ENCODE measurements around the gene CADPS2. TPM values are rescaled to one million over a fixed set of nuclear protein-coding genes. Genes with fewer than 3 reads are reported as not detected.

The CADPS2 gene
- total RNA-seq, 1 experiment from 2014 or later, result 16.6 TPM

GRCh38 chr7:122312789-122313188 lies 573.5 kb downstream of the CADPS2 start:
- H3K4me1 ChIP-seq (replicated peaks), result no peaks in the 10 kb centered on the region
- DNase-seq (ENCODE audit: low read depth in 1 of 2, low spot score in 2 of 2), result no peak
- H3K9me3 ChIP-seq (replicated peaks), result no peaks in the 10 kb centered on the region
- H3K4me3 ChIP-seq, result no peak overlapping the region
- H3K27ac ChIP-seq, result no peak overlapping the region
- H3K36me3 ChIP-seq, result no peaks in the 10 kb centered on the region
- peaks cover 54% of the 10 kb centered on the region for H3K27me3 ChIP-seq (replicated peaks)

- H3K9me3 ChIP-seq (replicated peaks), result no peaks in the 10 kb centered on the region
- H3K27me3 ChIP-seq (replicated peaks), result peaks cover 63% of the 10 kb centered on the region
- no peak overlapping the region for H3K4me3 ChIP-seq
- no peak overlapping the region for H3K27ac ChIP-seq
- DNase-seq (ENCODE audit: low read depth in 1 of 2, low spot score in 2 of 2), result no peak
- no peaks in the 10 kb centered on the region for H3K36me3 ChIP-seq
- H3K4me1 ChIP-seq (replicated peaks), result no peaks in the 10 kb centered on the region
Measured at GRCh38 chr7:122311734-122312450, 574.4 kb downstream of the CADPS2 start.

DNA sequence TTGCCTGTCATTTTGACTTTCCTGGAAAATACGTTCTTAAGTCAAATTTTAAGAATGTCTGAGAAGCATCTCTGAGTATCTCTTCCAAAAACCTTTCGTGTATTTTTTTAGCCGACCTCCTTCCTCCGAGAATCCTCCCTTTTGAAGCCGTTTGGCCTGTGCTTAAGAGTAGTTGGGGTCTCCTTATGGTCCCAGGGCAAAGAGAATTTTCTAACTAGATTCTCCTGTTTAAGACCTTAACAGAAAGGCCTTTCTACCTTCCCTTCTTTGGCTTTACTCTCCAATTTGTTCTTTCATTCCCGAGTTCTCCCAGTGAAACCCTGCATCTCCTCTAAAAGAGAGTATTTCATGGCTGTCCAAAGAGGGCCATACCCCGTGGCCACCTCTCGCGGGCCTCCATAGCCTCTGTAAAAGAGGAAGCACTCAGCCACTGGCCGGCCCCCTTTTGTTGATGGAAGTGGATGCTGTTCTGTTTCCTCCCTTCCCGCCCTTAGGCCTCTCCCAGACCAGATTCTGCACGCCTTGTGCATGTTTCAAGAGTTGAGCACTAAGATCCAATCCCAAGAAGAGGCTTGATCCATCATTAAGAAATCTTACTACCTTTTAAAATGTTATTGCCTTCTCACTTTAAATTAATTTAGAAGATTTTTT lies 575.1 kb downstream of the CADPS2 start:
- Histone ChIP-seq H3K27ac (no peak overlapping the region), H3K4me3 (no peak overlapping the region), H3K4me1 (replicated peaks) (no peaks in the 10 kb centered on the region), H3K27me3 (replicated peaks) (peaks cover 65% of the 10 kb centered on the region), H3K36me3 (no peaks in the 10 kb centered on the region), H3K9me3 (replicated peaks) (no peaks in the 10 kb centered on the region)
- DNase-seq (ENCODE audit: low read depth in 1 of 2, low spot score in 2 of 2), result no peak

DNA sequence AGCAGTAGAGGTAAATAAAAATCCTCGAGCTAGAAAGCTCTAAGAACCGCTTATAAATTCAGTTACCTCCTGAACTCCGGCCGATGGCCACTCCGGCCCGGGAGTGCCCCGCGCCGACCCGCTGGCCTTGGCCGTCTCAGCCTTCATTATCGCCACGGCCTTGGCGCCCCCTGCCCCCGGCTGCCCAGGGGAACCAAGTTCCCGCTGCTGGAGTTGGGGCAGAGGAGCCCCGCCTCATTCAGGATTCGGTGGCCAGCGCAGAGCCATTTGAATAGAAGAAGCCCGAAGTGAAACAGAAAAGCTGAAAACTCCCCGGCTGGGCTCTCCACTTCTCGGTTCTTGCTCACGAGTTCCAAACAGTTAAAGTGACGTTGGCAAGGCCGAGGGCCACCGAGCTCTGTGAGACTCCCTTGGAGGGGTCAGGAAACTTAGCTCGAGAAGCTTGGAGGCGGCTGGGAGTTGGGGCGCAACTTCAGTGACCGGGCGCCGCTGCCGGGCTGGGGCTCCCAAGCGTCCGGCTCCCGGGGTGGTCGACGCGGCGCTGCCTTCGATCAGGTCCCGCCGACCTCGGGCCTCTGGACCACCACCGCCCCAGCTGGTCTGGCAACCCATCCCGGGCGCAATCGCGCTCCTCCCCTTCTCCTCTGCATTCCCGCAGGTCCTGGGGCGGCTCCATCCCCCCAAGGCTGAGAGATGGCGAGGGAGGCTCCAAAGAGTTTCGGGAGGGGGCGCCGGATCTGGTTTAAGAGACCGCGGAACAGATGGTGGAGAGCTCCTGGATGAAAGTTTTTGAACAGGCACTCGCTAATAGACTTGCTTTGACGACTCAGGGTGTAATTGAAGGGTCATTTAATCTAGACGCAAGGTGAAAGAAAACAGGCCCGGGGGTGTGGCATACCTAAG lies 575.9 kb downstream of the CADPS2 start:
- H3K27me3 ChIP-seq (replicated peaks), result peaks cover 73% of the 10 kb centered on the region
- H3K4me1 ChIP-seq (replicated peaks), result no peaks in the 10 kb centered on the region
- no peak overlapping the region for H3K27ac ChIP-seq
- no peak for DNase-seq (ENCODE audit: low read depth in 1 of 2, low spot score in 2 of 2)
- H3K4me3 ChIP-seq, result peak overlapping the region; percentile 28
- no peaks in the 10 kb centered on the region for H3K9me3 ChIP-seq (replicated peaks)
- no peaks in the 10 kb centered on the region for H3K36me3 ChIP-seq

DNA sequence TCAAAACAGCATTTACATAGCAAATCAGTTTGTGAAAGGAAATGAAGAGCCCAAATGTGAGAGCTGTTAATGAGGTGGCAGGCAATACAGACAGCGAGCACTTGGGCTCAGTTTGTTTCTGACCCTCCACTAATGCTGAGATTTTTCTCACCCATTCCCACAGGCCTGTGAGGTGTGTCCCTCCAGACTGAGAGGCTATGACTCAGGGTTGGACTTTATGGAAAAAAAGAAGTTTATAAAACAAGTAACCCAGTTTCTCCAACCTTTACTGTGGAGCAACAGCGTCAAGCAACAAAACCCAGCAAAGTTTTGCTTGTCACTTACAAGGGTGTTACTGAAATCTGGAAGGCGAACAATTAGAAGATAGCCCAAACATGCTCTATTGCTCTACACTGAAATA lies 576.8 kb downstream of the CADPS2 start:
- no peaks in the 10 kb centered on the region for H3K9me3 ChIP-seq (replicated peaks)
- no peaks in the 10 kb centered on the region for H3K36me3 ChIP-seq
- H3K4me3 ChIP-seq, result no peak overlapping the region
- no peak overlapping the region for H3K27ac ChIP-seq
- H3K27me3 ChIP-seq (replicated peaks), result peaks cover 76% of the 10 kb centered on the region
- DNase-seq (ENCODE audit: low read depth in 1 of 2, low spot score in 2 of 2), result no peak
- no peaks in the 10 kb centered on the region for H3K4me1 ChIP-seq (replicated peaks)

DNA sequence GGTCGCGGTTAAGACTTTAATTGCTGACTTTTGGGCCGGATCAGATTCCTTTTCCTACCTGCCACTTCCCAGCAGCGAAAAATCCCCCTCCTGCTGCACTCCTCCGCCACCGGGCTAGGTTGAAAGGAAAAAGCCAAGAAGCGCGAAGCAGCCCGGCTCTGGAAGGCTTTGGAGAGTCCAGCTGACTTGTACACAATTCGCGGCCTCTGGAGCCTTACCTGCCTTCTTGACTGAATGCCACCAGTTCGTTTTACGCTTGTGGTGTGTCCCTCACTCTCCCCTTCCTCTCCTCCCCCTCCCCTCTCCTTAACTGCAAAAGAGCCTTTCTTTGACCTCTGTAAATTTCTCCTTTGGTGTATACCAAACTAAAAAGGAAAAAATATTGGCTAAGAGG lies 579.0 kb downstream of the CADPS2 start:
- H3K4me1 ChIP-seq (replicated peaks), result no peaks in the 10 kb centered on the region
- H3K4me3 ChIP-seq, result no peak overlapping the region

GRCh38 chr7:122306320-122307227 lies 579.7 kb downstream of the CADPS2 start:
- H3K27me3 ChIP-seq (replicated peaks), result peaks cover 60% of the 10 kb centered on the region
- no peaks in the 10 kb centered on the region for H3K4me1 ChIP-seq (replicated peaks)
- no peaks in the 10 kb centered on the region for H3K36me3 ChIP-seq
- DNase-seq (ENCODE audit: low read depth in 1 of 2, low spot score in 2 of 2), result no peak
- H3K9me3 ChIP-seq (replicated peaks), result no peaks in the 10 kb centered on the region
- no peak overlapping the region for H3K4me3 ChIP-seq
- H3K27ac ChIP-seq, result no peak overlapping the region

More for the DNA sequence above, 579.0 kb downstream of the CADPS2 start:
- Histone ChIP-seq H3K27me3 (replicated peaks) (peaks cover 58% of the 10 kb centered on the region), H3K27ac (no peak overlapping the region), H3K9me3 (replicated peaks) (no peaks in the 10 kb centered on the region), H3K36me3 (no peaks in the 10 kb centered on the region)
- DNase-seq (ENCODE audit: low read depth in 1 of 2, low spot score in 2 of 2), result no peak

GRCh38 chr7:122305475-122306319 lies 580.6 kb downstream of the CADPS2 start:
- no peak overlapping the region; the same call in 1 of the 2 replicates for H3K4me3 ChIP-seq
- H3K9me3 ChIP-seq (replicated peaks), result no peaks in the 10 kb centered on the region
- no peaks in the 10 kb centered on the region for H3K36me3 ChIP-seq
- no peaks in the 10 kb centered on the region for H3K4me1 ChIP-seq (replicated peaks)
- H3K27me3 ChIP-seq (replicated peaks), result peaks cover 57% of the 10 kb centered on the region
- DNase-seq (ENCODE audit: low read depth in 1 of 2, low spot score in 2 of 2), result no peak
- H3K27ac ChIP-seq, result no peak overlapping the region

GRCh38 chr7:122304996-122305421 lies 581.3 kb downstream of the CADPS2 start:
- Histone ChIP-seq H3K4me1 (replicated peaks) (no peaks in the 10 kb centered on the region), H3K27me3 (replicated peaks) (peaks cover 55% of the 10 kb centered on the region), H3K9me3 (replicated peaks) (no peaks in the 10 kb centered on the region), H3K27ac (no peak overlapping the region), H3K36me3 (no peaks in the 10 kb centered on the region), H3K4me3 (peak overlapping the region; percentile 7; the same call in 1 of the 2 replicates)
- DNase-seq (ENCODE audit: low read depth in 1 of 2, low spot score in 2 of 2), result no peak

- Histone ChIP-seq H3K9me3 (replicated peaks) (no peaks in the 10 kb centered on the region), H3K4me1 (replicated peaks) (no peaks in the 10 kb centered on the region), H3K27ac (no peak within 1 kb of the TSS), H3K27me3 (replicated peaks) (peaks cover 49% of the 10 kb centered on the region), H3K4me3 (peak within 1 kb of the TSS; percentile 7; the same call in 1 of the 2 replicates), H3K36me3 (no peaks in the 10 kb centered on the region)
- no peak for DNase-seq (ENCODE audit: low read depth in 1 of 2, low spot score in 2 of 2)
Measured at GRCh38 chr7:122304319-122304975, 581.8 kb downstream of the CADPS2 start, which contains the start of gene FEZF1. FEZF1 (minus strand) TSS chr7:122304750; CDS start chr7:122304437, 313 bp downstream.

DNA sequence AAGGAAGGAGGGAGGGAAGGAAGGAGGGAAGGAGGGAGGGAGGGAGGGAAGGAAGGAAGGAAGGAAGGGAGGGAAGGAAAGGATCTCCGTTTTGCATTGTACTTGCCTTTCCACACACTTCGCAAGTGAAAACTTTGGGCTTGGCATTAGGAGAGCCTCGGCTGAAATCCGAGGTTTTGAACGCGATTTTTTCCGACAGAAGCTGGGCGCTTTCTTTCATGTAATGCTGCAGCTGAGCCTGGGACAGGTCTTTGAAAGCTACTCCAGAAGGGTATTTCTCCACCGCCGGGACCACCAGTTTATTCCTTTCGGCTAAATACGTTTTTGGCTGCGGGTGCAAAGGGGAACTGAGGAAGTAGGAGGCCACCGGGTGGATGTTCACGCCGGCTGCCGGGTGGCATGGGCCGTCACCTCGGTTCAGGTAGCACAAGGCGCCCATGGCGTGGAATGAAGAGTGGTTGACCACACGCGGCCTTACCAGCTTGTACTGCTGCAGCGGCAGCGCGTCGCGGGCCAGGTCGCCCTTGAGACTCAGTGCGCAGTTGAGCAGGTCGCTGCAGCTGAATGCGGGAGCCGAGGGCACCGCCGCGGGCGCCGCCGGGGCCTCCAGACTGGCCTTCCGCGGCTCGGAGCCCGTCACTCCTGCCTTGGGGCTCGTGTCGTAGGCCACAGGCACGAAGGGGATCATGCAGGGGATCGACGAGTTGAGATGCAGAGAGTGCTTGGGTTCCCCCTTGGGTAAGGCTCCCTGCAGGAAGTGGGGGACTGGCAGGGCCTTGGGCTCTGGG lies 582.5 kb downstream of the CADPS2 start:
- Histone ChIP-seq H3K4me3 (no peak overlapping the region), H3K36me3 (no peaks in the 10 kb centered on the region), H3K9me3 (replicated peaks) (no peaks in the 10 kb centered on the region), H3K27me3 (replicated peaks) (peaks cover 42% of the 10 kb centered on the region), H3K27ac (no peak overlapping the region), H3K4me1 (replicated peaks) (no peaks in the 10 kb centered on the region)
- no peak for DNase-seq (ENCODE audit: low read depth in 1 of 2, low spot score in 2 of 2)

Data from SJSA1 (cell line).